HCT116 (cell line): ENCODE data around the gene CCDC85B. TPM values are rescaled to one million over a fixed set of nuclear protein-coding genes. Genes with fewer than 3 reads are reported as not detected.

Experiments used
- ATAC-seq: fragments of 200-7000 bp; cut with Tn5 transposase; 2 replicates; pipeline ENCODE4 v1.9.1; 2020; ENCODE audit warnings: mild to moderate bottlenecking, moderate library complexity
- BruUV-seq: library from RNA; stranded (reverse); fragments of 400-500 nt; replicated peaks from 2 replicates; lab custom pipeline; 2021; lab: Mats Ljungman, UMichigan
- CTCF ChIA-PET: fragments of 300-600 bp; sonication (Branson Sonifier 250); formaldehyde crosslinking; loops from one replicate; lab custom pipeline; 2021; ENCODE audit warnings: antibody characterized with exemption; lab: Charles Lee
- POLR2A ChIA-PET: fragments of 300-600, 350-600 bp; sonication (Branson Sonifier 250); formaldehyde crosslinking; loops from one replicate; lab custom pipeline; 2021; ENCODE audit warnings: antibody characterized with exemption; lab: Charles Lee
- RAD21 ChIA-PET, 2 experiments: fragments of 300-600 bp; sonication (Branson Sonifier 250); formaldehyde crosslinking; loops; one replicate each; lab custom pipeline; 2023; ENCODE audit warnings: low total read pairs in 2 of 2; ENCODE audit not compliant: uncharacterized antibody in 2 of 2, unreplicated experiment in 2 of 2, low non-redundant PET in 1 of 2; lab: Charles Lee
- DNase-seq: peaks from one replicate; pipeline ENCODE4 v3.0.0-alpha.2; 2010; ENCODE audit warnings: low read depth, low spot score
- H2AFZ ChIP-seq: fragments of 200-600 bp; shearing (Covaris generic), sonication (generic); 2 replicates; pipeline ENCODE4 v1.6.1; 2017; ENCODE audit warnings: low read depth, mixed run types, mixed read lengths, antibody characterized with exemption, low read length; ENCODE audit not compliant: poor library complexity, severe bottlenecking
- H3K27ac ChIP-seq: 2 replicates; pipeline ENCODE4 v1.5.1; 2012; ENCODE audit warnings: low read depth, low read length
- H3K27me3 ChIP-seq: fragments of 200-600 bp; sonication (generic); 2 replicates; pipeline ENCODE4 v1.6.1; 2016; ENCODE audit warnings: mixed run types, low read length, mixed read lengths; ENCODE audit not compliant: insufficient read depth
- H3K36me3 ChIP-seq, 2 experiments: fragments of 200-500 bp in 1 of 2; fragments of 200-600 bp in 1 of 2; sonication (Bioruptor generic) in 1 of 2; sonication (generic) in 1 of 2; 2 replicates each; pipeline versions ENCODE4 v1.5.1 to v1.6.1; 2014 to 2016; ENCODE audit warnings: low read length in 2 of 2, inconsistent platforms in 1 of 2, mixed read lengths in 1 of 2, mixed run types in 1 of 2; ENCODE audit not compliant: insufficient read depth in 2 of 2, control insufficient read depth in 1 of 2
- H3K4me1 ChIP-seq, 2 experiments: fragments of 200-600 bp in 1 of 2; sonication (generic) in 1 of 2; 2 replicates each; pipeline versions ENCODE4 v1.5.1 to v1.6.1; 2012 to 2017; ENCODE audit warnings: low read length in 2 of 2, inconsistent platforms in 1 of 2, mild to moderate bottlenecking in 1 of 2, mixed read lengths in 1 of 2, mixed run types in 1 of 2, moderate library complexity in 1 of 2; ENCODE audit not compliant: insufficient read depth in 2 of 2, control insufficient read depth in 1 of 2
- H3K4me2 ChIP-seq: fragments of 200-600 bp; sonication (generic); 2 replicates; pipeline ENCODE4 v1.6.1; 2017; ENCODE audit warnings: mixed run types, low read length, mixed read lengths
- H3K4me3 ChIP-seq, 2 experiments: fragments of 200-600 bp in 1 of 2; sonication (generic) in 1 of 2; replicated peaks in 1 of 2; 2 replicates each; pipeline ENCODE4 v1.5.1; 2011 to 2016; ENCODE audit warnings: low read length in 2 of 2, control low read depth in 1 of 2, low read depth in 1 of 2, mild to moderate bottlenecking in 1 of 2, mixed read lengths in 1 of 2, mixed run types in 1 of 2
- H3K79me2 ChIP-seq: fragments of 200-600 bp; sonication (generic); 2 replicates; pipeline ENCODE4 v1.6.1; 2017; ENCODE audit warnings: mild to moderate bottlenecking, mixed run types, low read length, moderate library complexity, mixed read lengths; ENCODE audit not compliant: insufficient read depth
- H3K9ac ChIP-seq: fragments of 200-600 bp; sonication (generic); 2 replicates; pipeline ENCODE4 v1.6.1; 2016; ENCODE audit warnings: low read length, mixed read lengths
- H3K9me2 ChIP-seq: fragments of 200-600 bp; sonication (generic), shearing (Covaris generic); 2 replicates; pipeline ENCODE4 v1.6.1; 2017; ENCODE audit warnings: mixed run types, mild to moderate bottlenecking, moderate library complexity; ENCODE audit not compliant: insufficient read depth
- H3K9me3 ChIP-seq, 2 experiments: fragments of 200-500 bp in 1 of 2; fragments of 200-600 bp in 1 of 2; sonication (Bioruptor generic) in 1 of 2; sonication (generic) in 1 of 2; 2 replicates each; pipeline ENCODE4 v1.6.1; 2014 to 2017; ENCODE audit warnings: low read length in 2 of 2, mixed read lengths in 2 of 2, inconsistent platforms in 1 of 2, low read depth in 1 of 2, mild to moderate bottlenecking in 1 of 2, mixed run types in 1 of 2, moderate library complexity in 1 of 2; ENCODE audit not compliant: control insufficient read depth in 1 of 2, insufficient read depth in 1 of 2
- H4K20me1 ChIP-seq: fragments of 200-600 bp; sonication (generic), shearing (Covaris generic); 2 replicates; pipeline ENCODE4 v1.6.1; 2017; ENCODE audit warnings: mixed run types, mild to moderate bottlenecking, moderate library complexity; ENCODE audit not compliant: insufficient read depth
- ATF3 ChIP-seq: IDR thresholded peaks from 2 replicates; pipeline ENCODE4 v1.6.1; 2012
- CBX3 ChIP-seq: IDR thresholded peaks from 2 replicates; pipeline ENCODE4 v1.6.1; 2012; ENCODE audit warnings: low read depth
- CTCF ChIP-seq, 3 experiments: fragments of 200-600 bp in 1 of 3; sonication (generic) in 1 of 3; IDR thresholded peaks in 2 of 3; conservative IDR thresholded peaks in 1 of 3; 2 replicates each; pipeline ENCODE4 v1.5.1; 2012 to 2017; ENCODE audit warnings: low read depth in 2 of 3, low read length in 2 of 3, antibody characterized with exemption in 1 of 3, borderline replicate concordance in 1 of 3, control low read depth in 1 of 3, mild to moderate bottlenecking in 1 of 3, mixed read lengths in 1 of 3, mixed run types in 1 of 3, moderate library complexity in 1 of 3; ENCODE audit not compliant: insufficient read depth in 1 of 3
- EGR1 ChIP-seq: IDR thresholded peaks from 2 replicates; pipeline ENCODE4 v1.6.1; 2012; ENCODE audit warnings: low read depth
- ELF1 ChIP-seq: IDR thresholded peaks from 2 replicates; pipeline ENCODE4 v1.6.1; 2012; ENCODE audit warnings: low read depth, borderline replicate concordance
- FOSL1 ChIP-seq: IDR thresholded peaks from 2 replicates; pipeline ENCODE4 v1.6.1; 2012; ENCODE audit warnings: low read depth
- JUND ChIP-seq: IDR thresholded peaks from 2 replicates; pipeline ENCODE4 v1.6.1; 2012
- MAX ChIP-seq: IDR thresholded peaks from 2 replicates; pipeline ENCODE4 v1.6.1; 2012
- POLR2A ChIP-seq: IDR thresholded peaks from 2 replicates; pipeline ENCODE4 v1.7.0; 2011; ENCODE audit warnings: borderline replicate concordance; ENCODE audit not compliant: insufficient read depth, insufficient read length; ENCODE audit errors: extremely low read depth
- RAD21 ChIP-seq: IDR thresholded peaks from 2 replicates; pipeline ENCODE4 v1.6.1; 2012; ENCODE audit warnings: low read depth, mild to moderate bottlenecking
- REST ChIP-seq: IDR thresholded peaks from 2 replicates; pipeline ENCODE4 v1.6.1; 2012; ENCODE audit warnings: low read depth
- SIN3A ChIP-seq: IDR thresholded peaks from 2 replicates; pipeline ENCODE4 v1.6.1; 2012; ENCODE audit warnings: low read depth
- SP1 ChIP-seq: IDR thresholded peaks from 2 replicates; pipeline ENCODE4 v1.6.1; 2012; ENCODE audit warnings: low read depth
- SRF ChIP-seq: IDR thresholded peaks from 2 replicates; pipeline ENCODE4 v1.6.1; 2012; ENCODE audit warnings: low read depth
- TCF7L2 ChIP-seq: IDR thresholded peaks from 2 replicates; pipeline ENCODE4 v1.7.0; 2011; ENCODE audit warnings: borderline replicate concordance, inconsistent platforms; ENCODE audit not compliant: insufficient read depth, insufficient read length; ENCODE audit errors: extremely low read depth
- YY1 ChIP-seq: IDR thresholded peaks from 2 replicates; pipeline ENCODE4 v1.6.1; 2011; ENCODE audit warnings: low read length, low read depth, moderate library complexity, mild to moderate bottlenecking; ENCODE audit not compliant: insufficient replicate concordance; ENCODE audit errors: extremely low read depth
- ZFX ChIP-seq: fragments of 450-650 bp; IDR thresholded peaks from 2 replicates; pipeline ENCODE4 v1.6.1; 2017
- ZNF274 ChIP-seq: fragments of 200-500 bp; sonication (Bioruptor generic); IDR thresholded peaks from 2 replicates; pipeline ENCODE4 v1.6.1; 2014; ENCODE audit warnings: mild to moderate bottlenecking, low read depth, low read length, inconsistent platforms
- intact Hi-C: fragments of 100-400 bp; cut with micrococcal nuclease; formaldehyde crosslinking; loops from 2 replicates; pipeline ENCODE4 v1.10.0; 2022
- total RNA-seq: library from RNA; stranded (reverse); gene quantifications from one replicate; pipeline ENCODE4 v1.2.1, GENCODE V29; 2021; ENCODE audit not compliant: unreplicated experiment

The CCDC85B gene
- total RNA-seq, 1 experiment from 2014 or later = 84.3 TPM

- H3K79me2 ChIP-seq = peaks cover 90% of the 10 kb centered on the region
- ChIA-PET CTCF (interaction anchor here (1.0 kb wide), 1 partner anchor 8 kb away, joined by 3 read pairs; the partner anchor contains the start of gene FIBP), RAD21 (no interaction called here), POLR2A (interaction anchor here (1.4 to 3.6 kb wide), 5 partner anchors 10 to 22 kb away, joined by 4 to 24 read pairs (median 6); no protein-coding TSS in a partner anchor)
- ATAC-seq = no peak
- peak overlapping the region; percentile 71 for H3K4me2 ChIP-seq
- H3K27me3 ChIP-seq = no peaks in the 10 kb centered on the region
- no peaks in the 10 kb centered on the region for H3K9me2 ChIP-seq
- peak overlapping the region; percentile 99 for H3K27ac ChIP-seq
- peak overlapping the region in 1 of 2 experiments; percentile 11; a peak in 1 of 4 replicates for H3K4me3 ChIP-seq
- no TSS peak for BruUV-seq
- DNase-seq = no peak
- H2AFZ ChIP-seq = no peak overlapping the region
- H4K20me1 ChIP-seq = peaks cover 31% of the 10 kb centered on the region; the same call in 1 of the 2 replicates
- TF ChIP-seq CTCF (IDR thresholded peaks at IDR 0.05 in 2 of 3, conservative IDR thresholded peaks at IDR 0.05 in 1 of 3; ENCODE audit: borderline replicate concordance in 1 of 3, insufficient read depth in 1 of 3, low read depth in 2 of 3, low read length in 2 of 3) (no peak), FOSL1 (no peak), EGR1 (no peak), SIN3A (no peak), RAD21 (no peak), POLR2A (no peak), CBX3 (no peak), ZFX (no peak), ELF1 (no peak), MAX (no peak), ZNF274 (no peak), SRF (no peak), YY1 (no peak), TCF7L2 (no peak), SP1 (no peak), JUND (no peak), ATF3 (no peak), REST (no peak)
- H3K9me3 ChIP-seq = no peaks in the 10 kb centered on the region
- peaks cover 10 to 52% of the 10 kb centered on the region in 2 experiments; a peak in 3 of 4 replicates for H3K36me3 ChIP-seq
- H3K9ac ChIP-seq = peak overlapping the region; percentile 99
- intact Hi-C loops = no loop called here
- H3K4me1 ChIP-seq = peaks cover 22 to 79% of the 10 kb centered on the region in 2 experiments
Observed at GRCh38 chr11:65896034-65896999, 5.8 kb downstream of the CCDC85B start.
